GM23338 (cell line): ENCODE results near the gene TPSAB1.

ENCODE experiments used
- EZH2 ChIP-seq: fragments of 200-600 bp; sonication (generic); IDR thresholded peaks from one replicate; pipeline ENCODE4 v1.8.0; 2017; ENCODE audit warnings: antibody characterized with exemption, mild to moderate bottlenecking, low read depth; ENCODE audit not compliant: unreplicated experiment
- JUNB ChIP-seq: IDR thresholded peaks from one replicate; pipeline ENCODE4 v1.6.1; 2016; ENCODE audit warnings: antibody characterized with exemption; ENCODE audit not compliant: unreplicated experiment
- POLR2AphosphoS5 ChIP-seq: IDR thresholded peaks from 2 replicates; pipeline ENCODE4 v1.6.1; 2016; ENCODE audit warnings: antibody characterized with exemption, low read depth
- TF ChIP-seq, protein P1 (sequence below), 2 experiments: fragments of 200-600 bp in 1 of 2; sonication (generic) in 1 of 2; conservative IDR thresholded peaks; 2 replicates each; pipeline versions ENCODE4 v1.5.1 to v1.6.1; 2016 to 2017; ENCODE audit warnings: antibody characterized with exemption in 2 of 2, low read depth in 2 of 2, mild to moderate bottlenecking in 2 of 2, moderate library complexity in 1 of 2
- TF ChIP-seq, protein P2 (sequence below): IDR thresholded peaks from one replicate; pipeline ENCODE4 v1.6.1; 2018; ENCODE audit warnings: antibody characterized with exemption; ENCODE audit not compliant: unreplicated experiment

DNA sequence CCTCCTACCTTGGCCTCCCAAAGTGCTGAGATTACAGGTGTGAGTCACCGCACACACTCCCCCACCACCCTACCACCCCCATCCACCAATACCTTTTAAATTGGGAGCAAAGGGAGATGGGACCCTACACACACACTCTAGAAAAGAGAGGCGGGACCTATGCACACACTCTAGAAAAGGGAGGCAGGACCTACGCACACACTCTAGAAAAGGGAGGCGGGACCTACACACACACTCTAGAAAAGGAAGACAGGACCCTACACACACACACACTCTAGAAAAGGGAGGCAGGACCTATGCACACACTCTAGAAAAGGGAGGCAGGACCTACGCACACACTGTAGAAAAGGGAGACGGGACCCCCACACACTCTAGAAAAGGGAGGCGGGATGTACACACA lies 34.3 kb downstream of the TPSAB1 start:
- TF ChIP-seq, protein P1, sequence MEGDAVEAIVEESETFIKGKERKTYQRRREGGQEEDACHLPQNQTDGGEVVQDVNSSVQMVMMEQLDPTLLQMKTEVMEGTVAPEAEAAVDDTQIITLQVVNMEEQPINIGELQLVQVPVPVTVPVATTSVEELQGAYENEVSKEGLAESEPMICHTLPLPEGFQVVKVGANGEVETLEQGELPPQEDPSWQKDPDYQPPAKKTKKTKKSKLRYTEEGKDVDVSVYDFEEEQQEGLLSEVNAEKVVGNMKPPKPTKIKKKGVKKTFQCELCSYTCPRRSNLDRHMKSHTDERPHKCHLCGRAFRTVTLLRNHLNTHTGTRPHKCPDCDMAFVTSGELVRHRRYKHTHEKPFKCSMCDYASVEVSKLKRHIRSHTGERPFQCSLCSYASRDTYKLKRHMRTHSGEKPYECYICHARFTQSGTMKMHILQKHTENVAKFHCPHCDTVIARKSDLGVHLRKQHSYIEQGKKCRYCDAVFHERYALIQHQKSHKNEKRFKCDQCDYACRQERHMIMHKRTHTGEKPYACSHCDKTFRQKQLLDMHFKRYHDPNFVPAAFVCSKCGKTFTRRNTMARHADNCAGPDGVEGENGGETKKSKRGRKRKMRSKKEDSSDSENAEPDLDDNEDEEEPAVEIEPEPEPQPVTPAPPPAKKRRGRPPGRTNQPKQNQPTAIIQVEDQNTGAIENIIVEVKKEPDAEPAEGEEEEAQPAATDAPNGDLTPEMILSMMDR (conservative IDR thresholded peaks at IDR 0.05; ENCODE audit: low read depth in 2 of 2) = no peak
- no peak for TF ChIP-seq EZH2
- TF ChIP-seq JUNB = no peak
- TF ChIP-seq POLR2AphosphoS5 = no peak
- TF ChIP-seq, protein P2, sequence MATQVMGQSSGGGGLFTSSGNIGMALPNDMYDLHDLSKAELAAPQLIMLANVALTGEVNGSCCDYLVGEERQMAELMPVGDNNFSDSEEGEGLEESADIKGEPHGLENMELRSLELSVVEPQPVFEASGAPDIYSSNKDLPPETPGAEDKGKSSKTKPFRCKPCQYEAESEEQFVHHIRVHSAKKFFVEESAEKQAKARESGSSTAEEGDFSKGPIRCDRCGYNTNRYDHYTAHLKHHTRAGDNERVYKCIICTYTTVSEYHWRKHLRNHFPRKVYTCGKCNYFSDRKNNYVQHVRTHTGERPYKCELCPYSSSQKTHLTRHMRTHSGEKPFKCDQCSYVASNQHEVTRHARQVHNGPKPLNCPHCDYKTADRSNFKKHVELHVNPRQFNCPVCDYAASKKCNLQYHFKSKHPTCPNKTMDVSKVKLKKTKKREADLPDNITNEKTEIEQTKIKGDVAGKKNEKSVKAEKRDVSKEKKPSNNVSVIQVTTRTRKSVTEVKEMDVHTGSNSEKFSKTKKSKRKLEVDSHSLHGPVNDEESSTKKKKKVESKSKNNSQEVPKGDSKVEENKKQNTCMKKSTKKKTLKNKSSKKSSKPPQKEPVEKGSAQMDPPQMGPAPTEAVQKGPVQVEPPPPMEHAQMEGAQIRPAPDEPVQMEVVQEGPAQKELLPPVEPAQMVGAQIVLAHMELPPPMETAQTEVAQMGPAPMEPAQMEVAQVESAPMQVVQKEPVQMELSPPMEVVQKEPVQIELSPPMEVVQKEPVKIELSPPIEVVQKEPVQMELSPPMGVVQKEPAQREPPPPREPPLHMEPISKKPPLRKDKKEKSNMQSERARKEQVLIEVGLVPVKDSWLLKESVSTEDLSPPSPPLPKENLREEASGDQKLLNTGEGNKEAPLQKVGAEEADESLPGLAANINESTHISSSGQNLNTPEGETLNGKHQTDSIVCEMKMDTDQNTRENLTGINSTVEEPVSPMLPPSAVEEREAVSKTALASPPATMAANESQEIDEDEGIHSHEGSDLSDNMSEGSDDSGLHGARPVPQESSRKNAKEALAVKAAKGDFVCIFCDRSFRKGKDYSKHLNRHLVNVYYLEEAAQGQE = no peak
